Measurements from ENCODE around the gene SIDT1.

GRCh38 chr3:113626503-113627371 lies 94.4 kb downstream of the SIDT1 start:
- TF ChIP-seq CTCF (IDR thresholded peaks at IDR 0.05) (peak; percentile 69; the same call in 1 of the 2 replicates), CREB1 (CRISPR knock-in tag; IDR thresholded peaks at IDR 0.05) (no peak), MXD4 (CRISPR knock-in tag; IDR thresholded peaks at IDR 0.05; ENCODE audit: borderline replicate concordance) (no peak), SMAD4 (CRISPR knock-in tag; IDR thresholded peaks at IDR 0.05) (no peak), SP1 (CRISPR knock-in tag; conservative IDR thresholded peaks at IDR 0.05) (no peak), NR1H2 (CRISPR knock-in tag; IDR thresholded peaks at IDR 0.05) (no peak), FOXP1 (CRISPR knock-in tag; IDR thresholded peaks at IDR 0.05; ENCODE audit: borderline replicate concordance) (no peak), RELA (CRISPR knock-in tag; IDR thresholded peaks at IDR 0.05; ENCODE audit: borderline replicate concordance) (no peak), MLX (CRISPR knock-in tag; IDR thresholded peaks at IDR 0.05) (no peak), NFE2L1 (CRISPR knock-in tag; IDR thresholded peaks at IDR 0.05) (no peak), E2F4 (CRISPR knock-in tag; IDR thresholded peaks at IDR 0.05; ENCODE audit: borderline replicate concordance, low read depth) (no peak), JUN (CRISPR knock-in tag; IDR thresholded peaks at IDR 0.05) (no peak), ATF6 (CRISPR knock-in tag; IDR thresholded peaks at IDR 0.05) (no peak)
